SH-SY5Y (cell line): Measurements from ENCODE around the gene TMEM119.

Experiments used
- GATA2 ChIP-seq: IDR thresholded peaks from 2 replicates; pipeline ENCODE4 v1.6.1; 2011; ENCODE audit warnings: mild to moderate bottlenecking, low read depth, low read length
- GATA3 ChIP-seq: IDR thresholded peaks from 2 replicates; pipeline ENCODE4 v1.6.1; 2011; ENCODE audit warnings: low read depth, mild to moderate bottlenecking, low read length, moderate library complexity

DNA sequence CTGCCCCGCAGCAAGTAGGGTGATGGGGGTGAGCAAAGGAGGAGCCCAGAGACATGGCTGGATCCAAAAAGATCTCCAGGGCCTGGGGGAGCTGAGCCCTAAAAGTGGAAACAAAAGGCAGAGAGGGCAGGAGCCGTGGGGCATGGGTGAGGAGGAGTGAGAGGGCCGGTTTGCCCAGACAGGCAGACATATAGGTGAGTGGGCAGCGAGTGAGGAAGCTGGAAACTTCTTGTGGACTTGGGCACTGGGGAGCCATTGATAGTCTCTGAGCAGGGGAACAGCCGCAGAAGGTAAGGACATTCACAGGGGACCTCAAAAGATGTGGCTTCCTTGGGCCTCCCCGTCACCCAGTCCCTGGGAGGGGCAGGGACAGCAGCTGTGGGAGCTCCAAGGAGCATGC, 16.8 kb upstream of the TMEM119 start:
- TF ChIP-seq GATA3 = no peak
- TF ChIP-seq GATA2 = no peak
